Esophagus muscularis mucosa (tissue), 3 donors: ENCODE measurements around the gene TES.

Source experiments
- EP300 ChIP-seq: sonication (generic); formaldehyde crosslinking; IDR thresholded peaks from one replicate; pipeline ENCODE4 v1.6.1; 2017; ENCODE audit warnings: antibody characterized with exemption
- POLR2AphosphoS5 ChIP-seq, 2 donors: sonication (generic); formaldehyde crosslinking; IDR thresholded peaks; one replicate each; pipeline ENCODE4 v1.6.1; 2017; ENCODE audit warnings: antibody characterized with exemption in 2 of 2

- TF ChIP-seq POLR2AphosphoS5 (IDR thresholded peaks at IDR 0.05) (no peak), EP300 (no peak)
Observed at GRCh38 chr7:116273283-116273917, 63.1 kb downstream of the TES start.
